Globus pallidus (tissue), 1 donor: ENCODE data around the gene FMO5.
"Not testable (repeated sequence)": the region's sequence is repeated elsewhere in the genome, so short reads cannot be mapped to it uniquely, and the experiment has no call there.

Source experiments
- DNase-seq: peaks from one replicate; pipeline ENCODE4 v3.0.0-alpha.2; 2015; ENCODE audit warnings: low spot score

The FMO5 gene

GRCh38 chr1:147238925-147239820 lies 14.0 kb upstream of the FMO5 start:
- no peak for DNase-seq

- DNase-seq: no peak
Observed at GRCh38 chr1:147238053-147238902, 13.1 kb upstream of the FMO5 start.

DNA sequence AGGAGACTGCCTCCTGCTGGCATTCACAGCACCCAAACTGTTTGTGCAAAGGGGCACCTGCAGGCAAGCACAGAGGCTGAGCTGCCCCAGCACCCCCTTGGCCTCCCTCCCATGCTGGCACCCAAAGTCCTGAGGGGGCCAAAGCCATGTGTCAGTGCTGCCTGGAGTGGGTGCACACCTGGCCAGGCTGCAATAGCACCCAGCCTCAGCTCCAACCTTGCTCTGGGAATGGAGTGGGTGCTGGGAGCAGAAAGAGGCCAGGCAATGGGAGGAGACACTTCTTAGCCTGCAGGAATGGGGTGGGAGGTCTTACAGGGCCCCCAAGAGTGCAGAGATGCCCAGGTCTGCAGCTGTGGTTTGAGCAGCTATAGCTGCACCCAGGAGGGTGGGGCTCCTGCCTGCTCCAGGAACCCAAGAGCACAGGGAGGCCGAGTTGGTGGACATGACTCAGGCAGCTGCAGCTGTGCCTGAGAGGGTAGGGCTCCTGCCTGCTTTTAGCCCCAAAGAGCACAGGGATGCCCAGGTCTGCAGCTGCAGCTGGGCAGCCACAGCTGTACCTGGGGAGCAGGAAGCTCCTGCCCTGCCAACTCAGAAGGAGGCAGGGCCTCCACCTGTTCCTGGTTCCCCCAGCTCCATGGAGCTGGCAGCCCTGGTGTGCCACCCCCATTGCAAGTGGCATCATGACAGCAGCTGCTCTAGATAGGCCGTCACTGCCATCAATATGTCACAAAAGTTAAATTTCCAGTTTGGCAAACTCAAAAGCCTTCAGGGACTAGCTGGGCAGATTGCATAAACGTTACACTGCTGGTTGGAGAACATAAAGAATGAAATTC lies 12.0 kb upstream of the FMO5 start:
- DNase-seq: no peak

GRCh38 chr1:147236448-147236847 lies 11.3 kb upstream of the FMO5 start:
- DNase-seq: no peak

DNA sequence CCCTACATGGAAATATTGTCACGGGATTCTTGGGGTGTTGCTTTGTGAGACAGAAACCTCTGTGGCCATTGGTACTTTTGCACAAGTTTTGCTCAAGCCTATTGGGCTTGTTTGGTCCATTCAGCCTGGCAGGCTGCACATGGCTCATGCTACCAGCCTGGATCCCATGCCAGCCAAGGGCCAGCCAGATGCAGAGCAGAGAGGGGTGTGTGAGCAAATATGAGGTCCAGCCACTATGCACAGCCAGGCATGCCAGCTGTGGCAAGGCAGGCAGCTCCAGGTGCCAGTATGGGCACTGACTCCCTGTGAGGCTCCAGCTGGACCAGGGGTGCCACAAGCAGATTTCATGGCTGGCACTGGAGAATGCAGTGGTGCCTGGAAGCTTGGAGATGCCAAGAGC lies 10.7 kb upstream of the FMO5 start:
- DNase-seq: no peak

DNA sequence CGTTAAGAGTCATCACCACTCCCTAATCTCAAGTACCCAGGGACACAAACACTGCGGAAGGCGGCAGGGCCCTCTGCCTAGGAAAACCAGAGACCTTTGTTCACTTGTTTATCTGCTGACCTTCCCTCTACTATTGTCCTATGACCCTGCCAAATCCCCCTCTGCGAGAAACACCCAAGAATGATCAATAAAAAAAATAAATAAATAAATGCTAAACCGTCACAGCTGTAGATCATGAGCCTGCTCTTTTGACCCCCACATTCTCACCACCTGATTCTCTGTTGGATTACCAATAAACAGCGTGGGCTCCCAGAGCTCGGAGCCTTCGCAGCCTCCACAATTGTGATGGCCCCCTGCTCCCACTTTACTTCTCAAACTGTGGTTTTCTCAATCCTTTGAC lies 8.8 kb upstream of the FMO5 start:
- not testable (repeated sequence) for DNase-seq

DNA sequence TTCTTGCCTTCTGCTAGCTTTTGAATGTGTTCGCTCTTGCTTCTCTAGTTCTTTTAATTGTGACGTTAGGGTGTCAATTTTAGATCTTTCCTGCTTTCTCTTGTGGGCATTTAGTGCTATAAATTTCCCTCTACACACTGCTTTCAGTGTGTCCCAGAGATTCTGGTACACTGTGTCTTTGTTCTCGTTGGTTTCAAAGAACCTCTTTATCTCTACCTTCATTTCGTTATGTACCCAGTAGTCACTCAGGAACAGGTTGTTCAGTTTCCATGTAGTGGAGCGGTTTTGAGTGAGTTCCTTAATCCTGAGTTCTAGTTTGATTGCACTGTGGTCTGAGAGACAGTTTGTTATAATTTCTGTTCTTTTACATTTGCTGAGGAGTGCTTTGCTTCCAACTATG lies 5.9 kb upstream of the FMO5 start:
- DNase-seq: not testable (repeated sequence)

DNA sequence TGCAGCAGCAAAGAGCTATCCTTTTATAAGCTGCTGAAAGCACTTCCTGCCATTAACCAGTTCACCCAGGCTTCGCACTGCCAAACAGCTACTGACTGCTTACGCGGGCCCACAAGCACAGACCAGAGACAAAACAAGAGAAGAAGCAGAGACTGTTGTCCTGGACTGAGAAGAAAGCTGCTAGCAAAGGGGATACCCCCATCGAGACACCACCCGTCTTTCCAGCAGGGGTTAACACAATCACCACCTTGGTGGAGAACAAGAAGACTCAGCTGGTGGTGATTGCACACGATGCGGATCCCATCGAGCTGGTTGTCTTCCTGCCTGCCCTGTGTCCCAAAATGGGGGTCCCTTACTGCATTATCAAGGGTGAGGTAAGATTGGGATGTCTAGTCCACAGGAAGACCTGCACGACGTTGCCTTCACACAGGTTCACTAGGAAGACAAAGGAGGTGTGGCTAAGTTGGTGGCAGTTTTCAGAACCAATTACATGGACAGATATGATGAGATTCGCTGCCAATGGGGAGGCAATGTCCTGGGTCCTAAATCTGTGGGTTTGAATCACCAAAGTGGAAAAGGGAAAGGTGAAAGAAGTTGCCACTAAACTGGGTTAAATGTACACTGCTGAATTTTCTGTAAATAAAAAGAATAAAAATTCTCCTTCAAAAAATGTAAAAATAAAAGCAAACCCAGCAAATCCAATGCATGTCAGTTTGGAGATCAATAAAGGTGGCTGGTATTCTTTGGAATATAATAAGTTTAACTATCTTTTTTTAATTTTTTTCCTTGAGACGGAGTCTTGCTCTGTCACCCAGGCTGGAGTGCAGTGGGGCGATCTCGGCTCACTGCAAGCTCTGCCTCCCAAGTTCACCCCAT lies 1.2 kb downstream of the FMO5 start:
- no peak for DNase-seq

DNA sequence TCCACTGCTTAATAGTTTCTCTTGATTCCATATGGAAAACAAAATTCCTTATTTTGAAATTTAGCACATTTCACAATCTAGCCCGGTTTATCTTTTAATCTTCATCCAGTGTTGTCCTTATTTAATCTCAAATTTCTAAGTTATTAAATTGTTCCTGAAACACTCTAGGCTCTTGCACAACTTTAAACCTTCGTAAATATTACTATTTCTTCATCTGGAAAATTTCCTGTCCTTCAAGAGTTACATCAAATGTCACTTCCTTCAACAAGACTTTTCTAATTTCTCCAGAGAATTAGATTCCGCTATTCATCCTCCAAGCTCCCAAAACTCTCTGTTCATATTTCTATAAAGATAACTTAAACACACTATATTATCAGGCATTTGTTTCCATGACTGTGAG lies 6.5 kb downstream of the FMO5 start:
- no peak for DNase-seq

GRCh38 chr1:147217141-147217540 lies 8.0 kb downstream of the FMO5 start:
- no peak for DNase-seq

DNA sequence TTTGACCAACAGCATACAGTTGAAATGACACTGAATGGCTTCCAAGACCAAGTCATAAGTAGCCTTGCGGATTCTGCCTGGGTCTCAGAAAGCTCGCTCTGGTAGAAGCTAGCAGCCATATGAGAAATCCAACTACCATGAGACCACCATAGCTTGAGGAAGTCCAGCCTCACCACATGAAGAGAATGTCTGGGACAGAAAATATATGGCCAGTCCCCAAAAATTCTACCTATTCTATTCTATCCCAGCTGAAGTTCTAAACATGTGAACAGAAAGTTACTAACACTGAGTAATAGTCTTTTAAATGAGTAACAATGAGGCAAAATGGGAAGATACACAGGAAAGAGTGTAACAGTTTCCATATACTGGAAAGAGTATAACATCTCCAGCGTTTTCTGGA lies 9.0 kb downstream of the FMO5 start:
- DNase-seq: no peak

DNA sequence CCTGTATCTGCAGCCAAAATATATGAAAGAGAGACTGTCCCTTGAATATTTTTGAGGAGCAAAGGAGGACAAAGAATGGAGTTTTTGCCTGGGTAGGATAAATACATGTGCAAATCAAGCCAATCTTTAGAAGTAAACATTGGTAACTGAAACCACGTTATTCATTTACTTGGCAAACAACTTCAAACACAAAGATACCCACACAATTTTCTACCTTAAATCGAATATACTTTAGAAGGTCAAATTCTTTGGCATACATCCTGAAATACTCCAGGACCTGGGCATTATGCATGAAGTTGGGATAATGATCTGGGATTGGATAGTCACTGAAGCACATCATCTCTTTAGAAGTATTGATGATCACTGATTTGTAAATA lies 9.6 kb downstream of the FMO5 start:
- no peak for DNase-seq

DNA sequence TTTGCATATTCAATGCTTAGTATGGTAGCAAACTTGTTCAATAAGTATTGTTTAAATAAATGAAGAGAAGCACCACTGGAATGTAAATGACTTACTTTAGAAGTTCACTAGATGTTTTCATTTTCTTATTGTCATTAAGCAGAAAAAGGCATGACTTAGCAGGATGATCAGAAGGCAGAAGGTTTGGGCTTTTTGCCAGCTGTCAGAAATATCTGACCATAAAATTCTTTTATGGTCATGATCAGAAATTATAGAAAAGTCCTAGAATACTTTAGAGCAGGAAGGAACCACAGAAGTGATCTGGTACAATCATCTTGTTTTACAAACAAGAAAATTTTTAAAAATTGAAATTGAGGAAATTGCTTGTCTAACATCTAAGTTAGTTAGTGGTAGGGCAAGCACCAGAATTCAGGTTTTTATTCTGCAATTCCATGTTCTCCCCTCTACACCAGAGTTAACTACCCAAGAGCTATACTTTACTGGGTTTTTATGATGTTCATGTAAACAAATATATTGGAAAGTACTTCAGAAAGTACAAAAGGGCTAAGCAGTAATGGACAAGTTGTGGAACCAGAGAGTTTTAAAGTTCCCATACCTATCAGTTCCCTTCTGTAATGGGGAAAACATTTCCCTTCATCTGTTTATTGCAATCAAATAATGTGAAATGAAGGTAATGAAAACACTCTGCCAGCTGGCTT lies 10.1 kb downstream of the FMO5 start:
- no peak for DNase-seq

- DNase-seq: no peak
Observed at GRCh38 chr1:147214325-147214724, 10.8 kb downstream of the FMO5 start.

- DNase-seq: no peak
Observed at GRCh38 chr1:147213271-147213670, 11.9 kb downstream of the FMO5 start.

DNA sequence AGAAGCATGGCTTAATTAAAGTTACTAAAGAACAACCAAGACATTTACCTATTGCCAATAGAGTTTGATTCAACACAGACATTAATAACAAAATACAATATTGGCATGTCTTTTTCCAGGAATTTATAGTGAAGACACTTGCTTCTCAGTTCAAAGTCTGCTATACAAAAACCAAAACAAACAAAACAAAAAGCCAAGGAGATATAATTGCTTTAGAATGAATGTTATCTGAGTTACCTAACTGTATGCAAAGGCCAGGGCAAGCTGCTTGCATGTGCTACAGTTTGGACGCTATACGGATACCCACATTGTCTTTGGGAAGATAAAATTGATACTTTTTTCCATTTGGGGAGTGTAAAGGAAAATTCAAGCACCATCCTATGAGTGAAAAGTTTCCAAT lies 13.6 kb downstream of the FMO5 start:
- no peak for DNase-seq

DNA sequence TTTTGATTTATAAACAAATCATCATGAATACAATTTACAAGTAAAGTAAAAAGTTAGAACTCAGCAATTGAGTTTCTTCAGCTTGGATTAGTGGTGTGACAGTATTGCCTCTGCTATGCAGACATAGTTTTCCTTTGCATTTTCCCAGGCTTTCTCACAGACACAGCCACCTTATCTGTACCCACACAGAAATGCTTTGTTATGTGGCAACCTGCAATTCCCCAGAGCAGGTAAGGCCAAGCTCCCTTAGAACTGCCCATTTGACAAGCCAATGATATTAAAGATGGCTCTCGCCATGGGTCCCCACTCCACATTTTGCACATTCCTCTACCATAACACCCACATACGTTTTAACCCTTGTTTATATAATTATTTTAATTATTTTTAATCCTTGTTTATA lies 14.2 kb downstream of the FMO5 start:
- DNase-seq: no peak

GRCh38 chr1:147209825-147210821 lies 15.0 kb downstream of the FMO5 start:
- no peak for DNase-seq

DNA sequence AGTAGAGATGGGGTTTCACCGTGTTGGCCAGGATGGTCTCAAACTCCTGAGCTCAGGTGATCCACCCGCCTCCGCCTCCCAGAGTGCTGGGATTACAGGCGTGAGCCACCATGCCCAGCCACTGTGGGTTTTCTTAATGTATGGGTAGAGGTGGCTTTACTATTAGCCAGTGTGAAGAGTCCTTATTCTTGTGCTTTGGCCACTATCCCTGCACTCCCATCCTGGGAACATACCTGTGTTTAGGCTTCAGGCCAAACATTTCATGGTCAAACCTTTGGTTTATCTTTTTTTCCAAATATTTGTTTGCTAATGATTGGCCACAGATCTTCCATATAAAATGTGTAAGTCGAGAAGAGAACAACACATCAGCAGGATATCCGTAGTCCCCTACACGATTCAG lies 16.5 kb downstream of the FMO5 start:
- DNase-seq: no peak
